IMR-90 (cell line): ENCODE results near the gene WDR48. TPM values are rescaled to one million over a fixed set of nuclear protein-coding genes. Genes with fewer than 3 reads are reported as not detected.

Source experiments
- ATAC-seq: fragments of 200-7000 bp; cut with Tn5 transposase; 2 replicates; pipeline ENCODE4 v1.9.1; 2020; ENCODE audit warnings: low read depth, mild to moderate bottlenecking, moderate library complexity
- BruUV-seq: library from RNA; stranded (reverse); fragments of 400-500 nt; replicated peaks from 2 replicates; lab custom pipeline; 2021; lab: Mats Ljungman, UMichigan
- CTCF ChIA-PET: fragments of 300-600 bp; formaldehyde crosslinking; extraction: SDS; loops from one replicate; lab custom pipeline; 2021; ENCODE audit warnings: antibody characterized with exemption; lab: Yijun Ruan, JAX
- POLR2A ChIA-PET: fragments of 300-600 bp; sonication (Branson Sonifier 250); formaldehyde crosslinking; loops from one replicate; lab custom pipeline; 2022; ENCODE audit warnings: antibody characterized with exemption; ENCODE audit not compliant: unreplicated experiment; lab: Charles Lee
- DNase-seq: peaks from one replicate; pipeline ENCODE4 v3.0.0; 2013
- H2AFZ ChIP-seq: replicated peaks from 2 replicates; pipeline ENCODE3; 2013; ENCODE audit warnings: low read length, mild to moderate bottlenecking; ENCODE audit not compliant: poor library complexity
- H2AK5ac ChIP-seq: 2 replicates; pipeline ENCODE4 v1.6.1; 2013; ENCODE audit warnings: low read depth, low read length, inconsistent platforms
- H2AK9ac ChIP-seq: replicated peaks from 2 replicates; pipeline ENCODE3; 2013; ENCODE audit warnings: mild to moderate bottlenecking, low read depth, low read length, moderate library complexity; ENCODE audit not compliant: poor library complexity
- H2BK120ac ChIP-seq: 2 replicates; pipeline ENCODE4 v1.6.1; 2013; ENCODE audit warnings: low read depth, low read length, inconsistent platforms
- H2BK15ac ChIP-seq: 3 replicates; pipeline ENCODE4 v1.6.1; 2013; ENCODE audit warnings: low read depth, low read length, inconsistent platforms
- H2BK20ac ChIP-seq: 2 replicates; pipeline ENCODE4 v1.6.1; 2013; ENCODE audit warnings: low read depth, mild to moderate bottlenecking, inconsistent platforms, low read length, moderate library complexity
- H2BK5ac ChIP-seq: 2 replicates; pipeline ENCODE4 v1.6.1; 2013; ENCODE audit warnings: mild to moderate bottlenecking, low read depth, low read length, inconsistent platforms; ENCODE audit not compliant: poor library complexity, severe bottlenecking
- H3K14ac ChIP-seq: replicated peaks from 2 replicates; pipeline ENCODE4 v1.6.1; 2013; ENCODE audit warnings: low read depth, low read length, inconsistent platforms
- H3K18ac ChIP-seq: 2 replicates; pipeline ENCODE4 v1.6.1; 2013; ENCODE audit warnings: low read depth, low read length, control low read depth
- H3K23ac ChIP-seq: 2 replicates; pipeline ENCODE4 v1.6.1; 2013; ENCODE audit warnings: low read depth, low read length, inconsistent platforms
- H3K27ac ChIP-seq: 2 replicates; pipeline ENCODE4 v1.5.1; 2013; ENCODE audit warnings: mild to moderate bottlenecking, control low read depth, low read length; ENCODE audit not compliant: insufficient read depth
- H3K27me3 ChIP-seq: 2 replicates; pipeline ENCODE4 v1.6.1; 2013; ENCODE audit warnings: low read length; ENCODE audit not compliant: control insufficient read depth, insufficient read depth
- H3K36me3 ChIP-seq: 2 replicates; pipeline ENCODE4 v1.6.1; 2013; ENCODE audit warnings: low read length, mixed read lengths; ENCODE audit not compliant: control insufficient read depth, insufficient read depth
- H3K4ac ChIP-seq: 2 replicates; pipeline ENCODE4 v1.6.1; 2013; ENCODE audit warnings: low read depth, low read length, inconsistent platforms
- H3K4me1 ChIP-seq: 2 replicates; pipeline ENCODE4 v1.6.1; 2013; ENCODE audit warnings: low read length, mixed read lengths; ENCODE audit not compliant: control insufficient read depth, insufficient read depth
- H3K4me2 ChIP-seq: 2 replicates; pipeline ENCODE4 v1.6.1; 2013; ENCODE audit warnings: low read depth, mild to moderate bottlenecking, control low read depth, low read length, moderate library complexity
- H3K4me3 ChIP-seq: 2 replicates; pipeline ENCODE4 v1.5.1; 2013; ENCODE audit warnings: low read depth, mild to moderate bottlenecking, control low read depth, low read length, moderate library complexity; ENCODE audit not compliant: insufficient read depth
- H3K56ac ChIP-seq: 2 replicates; pipeline ENCODE4 v1.6.1; 2013; ENCODE audit warnings: low read length, inconsistent platforms; ENCODE audit not compliant: insufficient read depth; ENCODE audit errors: extremely low read depth
- H3K79me1 ChIP-seq, 2 experiments: 2 replicates each; pipeline ENCODE4 v1.6.1; 2013; ENCODE audit warnings: low read length in 2 of 2, inconsistent platforms in 1 of 2, low read depth in 1 of 2
- H3K9ac ChIP-seq: 2 replicates; pipeline ENCODE4 v1.6.1; 2013; ENCODE audit warnings: low read depth, low read length, control low read depth
- H3K9me1 ChIP-seq: 2 replicates; pipeline ENCODE4 v1.6.1; 2013; ENCODE audit warnings: low read length, inconsistent platforms; ENCODE audit not compliant: insufficient read depth
- H3K9me3 ChIP-seq: 2 replicates; pipeline ENCODE4 v1.6.1; 2013; ENCODE audit warnings: low read length; ENCODE audit not compliant: control insufficient read depth, insufficient read depth
- H4K20me1 ChIP-seq: 2 replicates; pipeline ENCODE4 v1.6.1; 2013; ENCODE audit warnings: low read length, inconsistent platforms; ENCODE audit not compliant: insufficient read depth
- H4K5ac ChIP-seq: 2 replicates; pipeline ENCODE4 v1.6.1; 2013; ENCODE audit warnings: mild to moderate bottlenecking, low read depth, low read length, control low read depth
- H4K8ac ChIP-seq, 2 experiments: 2 replicates each; pipeline ENCODE4 v1.6.1; 2013; ENCODE audit warnings: low read depth in 2 of 2, low read length in 2 of 2, control low read depth in 1 of 2, inconsistent platforms in 1 of 2
- H4K91ac ChIP-seq: 2 replicates; pipeline ENCODE4 v1.6.1; 2013; ENCODE audit warnings: low read depth, low read length, inconsistent platforms; ENCODE audit not compliant: insufficient read depth
- BHLHE40 ChIP-seq: fragments of 150-350 bp; IDR thresholded peaks from 2 replicates; pipeline ENCODE4 v1.6.1; 2016; ENCODE audit warnings: mild to moderate bottlenecking, low read depth, low read length
- CEBPB ChIP-seq: IDR thresholded peaks from 2 replicates; pipeline ENCODE4 v1.6.1; 2012; ENCODE audit warnings: low read depth, low read length, improper control_type of control experiment
- CHD1 ChIP-seq: IDR thresholded peaks from 2 replicates; pipeline ENCODE4 v1.6.1; 2012; ENCODE audit warnings: low read depth, low read length, improper control_type of control experiment
- FOS ChIP-seq: fragments of 150-350 bp; IDR thresholded peaks from 2 replicates; pipeline ENCODE4 v1.6.1; 2016; ENCODE audit warnings: low read depth, low read length
- MAFK ChIP-seq: IDR thresholded peaks from 2 replicates; pipeline ENCODE4 v1.6.1; 2012; ENCODE audit warnings: low read depth, low read length, improper control_type of control experiment
- MAZ ChIP-seq: IDR thresholded peaks from 2 replicates; pipeline ENCODE4 v1.6.1; 2012; ENCODE audit warnings: low read depth, mild to moderate bottlenecking, low read length, improper control_type of control experiment, moderate library complexity, borderline replicate concordance
- MXI1 ChIP-seq: IDR thresholded peaks from 2 replicates; pipeline ENCODE4 v1.6.1; 2012; ENCODE audit warnings: low read depth, mild to moderate bottlenecking, low read length, moderate library complexity, borderline replicate concordance
- NFE2L2 ChIP-seq: fragments of 150-350 bp; IDR thresholded peaks from 2 replicates; pipeline ENCODE4 v1.6.1; 2016; ENCODE audit warnings: low read depth, mild to moderate bottlenecking, low read length
- POLR2A ChIP-seq: IDR thresholded peaks from 2 replicates; pipeline ENCODE4 v1.6.1; 2012; ENCODE audit warnings: mild to moderate bottlenecking, low read depth, low read length
- RCOR1 ChIP-seq: IDR thresholded peaks from 2 replicates; pipeline ENCODE4 v1.6.1; 2012; ENCODE audit warnings: mild to moderate bottlenecking, low read length, improper control_type of control experiment; ENCODE audit not compliant: insufficient replicate concordance
- RFX5 ChIP-seq: IDR thresholded peaks from 2 replicates; pipeline ENCODE4 v1.8.0; 2012; ENCODE audit warnings: low read depth, mild to moderate bottlenecking, low read length, moderate library complexity
- SMC3 ChIP-seq: fragments of 150-350 bp; IDR thresholded peaks from 2 replicates; pipeline ENCODE4 v1.6.1; 2016; ENCODE audit warnings: low read depth, mild to moderate bottlenecking, antibody characterized with exemption, low read length, moderate library complexity
- WGBS, 2 experiments: methylation state at CpG; one replicate each; pipeline versions ENCODE4 v1.1.5 to v1.1.7; 2013; ENCODE audit warnings: missing lambda C conversion rate in 2 of 2; ENCODE audit not compliant: insufficient read length in 1 of 2; ENCODE audit errors: extremely low coverage in 2 of 2; 5-methylcytosine and 5-hydroxymethylcytosine counted together
- dilution Hi-C: fragments of 300-500 bp; cut with HindIII; formaldehyde crosslinking; loops from one replicate; pipeline ENCODE4 v1.14.3; 2018; ENCODE audit warnings: low sequenced_read_pairs; ENCODE audit not compliant: unreplicated experiment
- in situ Hi-C: fragments of 300-500 bp; cut with MboI; formaldehyde crosslinking; loops from 3 replicates; pipeline ENCODE4 v1.14.3; 2019; ENCODE audit warnings: low sequenced_read_pairs, inconsistent platforms, mixed read lengths
- intact Hi-C: fragments of 100-400 bp; cut with micrococcal nuclease; formaldehyde crosslinking; loops from 2 replicates; pipeline ENCODE4 v1.10.0; 2022
- polyA plus RNA-seq, 3 experiments: library from polyadenylated mRNA; depleted of rRNA; stranded (reverse); fragments of >200 nt; gene quantifications; 2 replicates each; pipeline ENCODE4 v1.2.3, GENCODE V29; 2012; ENCODE audit warnings: low replicate concordance in 1 of 3
- total RNA-seq: library from RNA; depleted of rRNA; stranded (reverse); fragments of >200 nt; gene quantifications from 2 replicates; pipeline ENCODE4 v1.2.3, GENCODE V29; 2012
- TF ChIP-seq, protein P1 (sequence below): fragments of 150-350 bp; IDR thresholded peaks from 2 replicates; pipeline ENCODE4 v1.6.1; 2016; ENCODE audit warnings: low read depth, mild to moderate bottlenecking, low read length, moderate library complexity, borderline replicate concordance
- TF ChIP-seq, protein P2 (sequence below): conservative IDR thresholded peaks from 2 replicates; pipeline ENCODE4 v1.5.1; 2012; ENCODE audit warnings: mild to moderate bottlenecking, low read depth, low read length, improper control_type of control experiment
- TF ChIP-seq, protein P3 (sequence below): fragments of 150-350 bp; IDR thresholded peaks from 2 replicates; pipeline ENCODE4 v1.6.1; 2017; ENCODE audit warnings: mild to moderate bottlenecking, antibody characterized with exemption, low read length, low read depth

WDR48 gene
- total and polyA plus RNA-seq, 2 of the 4 experiments (the other 2 are of a cell fraction) = 14.4 to 41.2 TPM

DNA sequence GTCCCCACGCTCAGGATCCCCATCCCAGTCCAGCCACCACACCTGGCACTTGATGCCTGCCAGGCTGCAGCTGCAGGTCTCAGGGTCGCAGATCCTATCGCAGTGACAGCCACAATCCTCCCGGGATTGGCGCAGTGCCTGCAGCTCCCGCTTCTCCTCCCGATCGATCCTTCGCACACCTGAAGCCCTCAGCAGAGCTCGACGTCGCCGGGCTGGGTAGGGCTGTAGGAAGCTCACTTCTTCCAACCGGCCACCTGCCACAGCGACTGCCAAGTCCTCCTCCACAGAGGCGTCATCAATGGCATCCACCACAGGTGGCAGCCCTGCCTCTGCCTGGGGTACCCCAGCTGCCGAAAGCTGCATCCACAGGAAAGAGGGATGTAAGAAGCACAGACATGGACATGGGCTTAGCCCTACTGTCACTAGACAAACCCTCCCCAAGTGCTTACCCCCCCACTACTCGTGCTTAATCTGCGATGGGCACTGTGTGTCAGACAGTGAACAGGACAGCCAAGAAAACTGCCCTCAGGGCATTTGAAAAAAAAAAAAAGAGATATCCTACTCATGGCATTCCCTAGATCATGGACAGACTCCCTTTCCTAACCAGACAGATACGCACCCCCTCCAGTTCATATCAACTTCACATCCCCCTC is 92.4 kb downstream of the WDR48 start:
- Histone ChIP-seq H3K23ac (no peak overlapping the region), H2BK20ac (no peak overlapping the region), H2BK5ac (no peak overlapping the region), H3K18ac (no peak overlapping the region), H4K5ac (no peak overlapping the region), H2AK5ac (no peak overlapping the region), H4K91ac (no peak overlapping the region), H3K27me3 (no peaks in the 10 kb centered on the region), H2AFZ (no peak overlapping the region), H3K4me1 (peaks cover 49% of the 10 kb centered on the region), H3K4me3 (no peak overlapping the region), H2BK15ac (no peak overlapping the region), H3K14ac (no peak overlapping the region), H3K9me3 (no peaks in the 10 kb centered on the region), H4K8ac (no peak overlapping the region), H3K9me1 (peaks cover 41% of the 10 kb centered on the region), H3K79me1 (peaks cover 12 to 90% of the 10 kb centered on the region in 2 experiments), H3K4ac (no peak overlapping the region), H3K4me2 (no peak overlapping the region), H3K36me3 (peaks cover 44% of the 10 kb centered on the region), H2AK9ac (no peak overlapping the region), H4K20me1 (peaks cover 95% of the 10 kb centered on the region), H2BK120ac (no peak overlapping the region), H3K27ac (no peak overlapping the region), H3K9ac (no peak overlapping the region), H3K56ac (no peak overlapping the region)
- ChIA-PET POLR2A (no interaction called here), CTCF (no interaction called here)
- 90% methylated on average over 10 of the region's 20 CpGs; no CpG with 5 or more reads in 1 of the 2 experiments for WGBS, 2 experiments
- intact Hi-C loops (no loop called here), in situ Hi-C loops (no loop called here), dilution Hi-C loops (no loop called here)
- ATAC-seq = no peak
- TF ChIP-seq SMC3 = no peak
- TF ChIP-seq, protein P1, sequence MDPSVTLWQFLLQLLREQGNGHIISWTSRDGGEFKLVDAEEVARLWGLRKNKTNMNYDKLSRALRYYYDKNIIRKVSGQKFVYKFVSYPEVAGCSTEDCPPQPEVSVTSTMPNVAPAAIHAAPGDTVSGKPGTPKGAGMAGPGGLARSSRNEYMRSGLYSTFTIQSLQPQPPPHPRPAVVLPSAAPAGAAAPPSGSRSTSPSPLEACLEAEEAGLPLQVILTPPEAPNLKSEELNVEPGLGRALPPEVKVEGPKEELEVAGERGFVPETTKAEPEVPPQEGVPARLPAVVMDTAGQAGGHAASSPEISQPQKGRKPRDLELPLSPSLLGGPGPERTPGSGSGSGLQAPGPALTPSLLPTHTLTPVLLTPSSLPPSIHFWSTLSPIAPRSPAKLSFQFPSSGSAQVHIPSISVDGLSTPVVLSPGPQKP = no peak
- TF ChIP-seq BHLHE40 = no peak
- TF ChIP-seq RCOR1 = no peak
- TF ChIP-seq RFX5 = no peak
- no peak for TF ChIP-seq CEBPB
- TF ChIP-seq, protein P2, sequence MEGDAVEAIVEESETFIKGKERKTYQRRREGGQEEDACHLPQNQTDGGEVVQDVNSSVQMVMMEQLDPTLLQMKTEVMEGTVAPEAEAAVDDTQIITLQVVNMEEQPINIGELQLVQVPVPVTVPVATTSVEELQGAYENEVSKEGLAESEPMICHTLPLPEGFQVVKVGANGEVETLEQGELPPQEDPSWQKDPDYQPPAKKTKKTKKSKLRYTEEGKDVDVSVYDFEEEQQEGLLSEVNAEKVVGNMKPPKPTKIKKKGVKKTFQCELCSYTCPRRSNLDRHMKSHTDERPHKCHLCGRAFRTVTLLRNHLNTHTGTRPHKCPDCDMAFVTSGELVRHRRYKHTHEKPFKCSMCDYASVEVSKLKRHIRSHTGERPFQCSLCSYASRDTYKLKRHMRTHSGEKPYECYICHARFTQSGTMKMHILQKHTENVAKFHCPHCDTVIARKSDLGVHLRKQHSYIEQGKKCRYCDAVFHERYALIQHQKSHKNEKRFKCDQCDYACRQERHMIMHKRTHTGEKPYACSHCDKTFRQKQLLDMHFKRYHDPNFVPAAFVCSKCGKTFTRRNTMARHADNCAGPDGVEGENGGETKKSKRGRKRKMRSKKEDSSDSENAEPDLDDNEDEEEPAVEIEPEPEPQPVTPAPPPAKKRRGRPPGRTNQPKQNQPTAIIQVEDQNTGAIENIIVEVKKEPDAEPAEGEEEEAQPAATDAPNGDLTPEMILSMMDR = no peak
- TF ChIP-seq MAFK = no peak
- TF ChIP-seq MAZ = no peak
- no peak for TF ChIP-seq POLR2A
- TF ChIP-seq CHD1 = no peak
- no peak for TF ChIP-seq NFE2L2
- TF ChIP-seq MXI1 = no peak
- TF ChIP-seq, protein P3, sequence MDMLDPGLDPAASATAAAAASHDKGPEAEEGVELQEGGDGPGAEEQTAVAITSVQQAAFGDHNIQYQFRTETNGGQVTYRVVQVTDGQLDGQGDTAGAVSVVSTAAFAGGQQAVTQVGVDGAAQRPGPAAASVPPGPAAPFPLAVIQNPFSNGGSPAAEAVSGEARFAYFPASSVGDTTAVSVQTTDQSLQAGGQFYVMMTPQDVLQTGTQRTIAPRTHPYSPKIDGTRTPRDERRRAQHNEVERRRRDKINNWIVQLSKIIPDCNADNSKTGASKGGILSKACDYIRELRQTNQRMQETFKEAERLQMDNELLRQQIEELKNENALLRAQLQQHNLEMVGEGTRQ = no peak
- TF ChIP-seq FOS = no peak
- DNase-seq = no peak
- BruUV-seq = no TSS peak
